ENCODE measurements around the gene PFDN2. TPM values are rescaled to one million over a fixed set of nuclear protein-coding genes. Genes with fewer than 3 reads are reported as not detected.

The PFDN2 gene
- total RNA-seq, 1 experiment from 2014 or later = 85.6 TPM

- DNase-seq (ENCODE audit: low spot score) = no peak
Observed at GRCh38 chr1:161100556-161100955, 17.3 kb downstream of the PFDN2 start.

- DNase-seq (ENCODE audit: low spot score) = no peak
Observed at GRCh38 chr1:161099090-161099802, 18.6 kb downstream of the PFDN2 start.

DNA sequence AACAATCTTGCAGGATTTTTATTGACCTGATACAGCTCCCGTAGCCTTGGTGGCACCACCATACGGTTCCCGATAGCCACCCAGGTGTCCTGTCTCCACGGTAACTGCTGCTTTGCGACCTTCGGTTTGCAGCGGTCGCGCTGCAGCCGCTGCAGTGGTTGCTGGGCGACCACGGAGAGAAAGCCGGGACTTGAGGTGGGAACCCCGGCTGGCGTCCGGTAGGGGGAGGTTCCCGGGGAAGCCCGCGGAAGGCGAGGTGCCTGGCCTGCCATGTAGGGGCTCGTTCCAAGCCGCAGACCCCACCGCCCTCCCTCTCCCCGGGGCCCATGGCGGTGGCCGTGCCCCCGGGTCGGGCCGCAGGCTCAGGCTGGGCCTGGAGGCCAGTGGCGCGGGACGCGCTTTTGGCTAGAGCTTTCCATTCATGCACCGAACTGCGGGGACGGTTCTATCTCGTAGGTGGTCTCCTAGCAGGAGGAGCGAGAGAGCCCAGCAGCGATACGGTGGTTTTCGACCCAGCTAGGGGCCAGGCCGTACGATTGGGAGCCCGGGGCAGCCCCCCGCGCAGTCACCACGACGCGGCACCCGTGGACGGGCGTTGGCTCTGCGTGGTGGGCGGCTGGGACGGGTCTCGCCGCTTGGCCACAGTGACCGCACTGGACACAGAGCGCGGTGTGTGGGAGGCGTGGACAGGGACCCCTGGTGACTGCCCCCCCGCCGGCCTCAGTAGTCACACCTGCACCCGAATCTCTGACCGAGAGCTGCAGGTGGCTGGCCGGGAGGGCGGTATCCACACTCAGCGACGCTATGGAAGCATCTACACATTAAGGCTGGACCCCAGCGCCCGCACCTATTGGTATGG is 19.4 kb downstream of the PFDN2 start, which contains the start of gene KLHDC9:
TSS of gene KLHDC9 (plus strand) at position 152 of the 859 bp plus-strand sequence. CDS start at position 327, 175 bp downstream.
- DNase-seq (ENCODE audit: low spot score) = no peak

DNA sequence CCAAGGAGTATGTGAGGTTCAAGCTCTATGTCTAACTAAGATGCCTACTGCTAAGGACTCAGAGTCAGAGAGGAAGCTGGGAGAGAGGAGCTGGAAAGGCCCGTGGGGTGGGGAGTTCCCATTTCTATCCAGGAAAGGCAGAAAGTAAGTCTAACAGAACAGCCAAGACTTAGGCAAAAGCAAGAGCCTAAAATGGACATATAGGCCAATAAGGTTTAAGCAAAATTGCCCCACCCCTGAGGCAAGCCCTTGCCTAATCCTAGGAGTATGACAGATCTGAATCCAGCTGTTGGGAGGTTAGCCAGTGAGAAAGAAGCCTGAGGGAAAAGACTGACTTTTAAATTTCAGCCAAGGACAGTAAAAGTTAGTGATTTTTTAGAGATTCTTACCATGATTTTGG is 21.3 kb downstream of the PFDN2 start:
- DNase-seq (ENCODE audit: low spot score) = no peak

- DNase-seq (ENCODE audit: low spot score) = no peak
Observed at GRCh38 chr1:161096015-161096414, 21.8 kb downstream of the PFDN2 start.

DNA sequence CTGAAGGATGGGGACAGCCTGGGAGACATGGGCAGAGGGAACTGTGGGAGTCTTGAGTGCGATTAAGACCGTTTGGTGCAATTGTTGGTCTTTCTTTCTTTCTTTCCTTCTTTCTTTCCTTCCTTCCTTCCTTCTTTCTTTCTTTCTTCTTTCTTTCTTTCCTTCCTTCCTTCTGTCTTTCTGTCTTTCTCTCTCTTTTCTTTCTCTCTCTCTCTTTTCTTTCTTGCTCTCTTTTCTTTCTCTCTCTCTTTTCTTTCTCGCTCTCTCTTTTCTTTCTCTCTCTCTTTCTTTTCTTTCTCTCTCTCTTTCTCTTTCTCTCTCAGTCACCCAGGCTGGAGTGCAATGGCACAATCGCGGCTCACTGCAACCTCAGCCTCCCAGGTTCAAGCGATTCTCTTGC is 22.6 kb downstream of the PFDN2 start:
- no peak for DNase-seq (ENCODE audit: low spot score)

GRCh38 chr1:161094481-161094880 is 23.4 kb downstream of the PFDN2 start:
- DNase-seq (ENCODE audit: low spot score) = no peak

DNA sequence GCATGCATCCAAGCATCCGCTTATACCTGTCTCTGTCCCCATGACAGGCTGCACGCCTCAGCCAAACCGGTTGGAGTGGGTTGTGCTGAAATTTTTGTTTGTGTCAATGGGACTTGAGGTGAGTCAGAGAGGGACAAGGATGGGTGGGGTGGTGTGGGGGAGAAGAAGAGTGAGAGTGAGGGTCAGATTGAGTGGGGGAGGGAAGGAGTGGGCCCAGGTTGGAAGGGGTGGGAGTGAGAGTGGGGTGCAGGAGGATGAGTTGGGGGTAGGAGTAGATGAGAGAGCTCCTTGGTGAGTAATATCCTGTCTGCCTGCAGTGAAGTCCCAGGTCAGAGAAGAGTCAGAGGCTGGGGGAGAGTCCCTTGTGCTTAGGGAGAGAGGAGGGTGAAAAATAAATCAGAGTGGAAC is 25.2 kb downstream of the PFDN2 start:
- DNase-seq (ENCODE audit: low spot score) = no peak

DNA sequence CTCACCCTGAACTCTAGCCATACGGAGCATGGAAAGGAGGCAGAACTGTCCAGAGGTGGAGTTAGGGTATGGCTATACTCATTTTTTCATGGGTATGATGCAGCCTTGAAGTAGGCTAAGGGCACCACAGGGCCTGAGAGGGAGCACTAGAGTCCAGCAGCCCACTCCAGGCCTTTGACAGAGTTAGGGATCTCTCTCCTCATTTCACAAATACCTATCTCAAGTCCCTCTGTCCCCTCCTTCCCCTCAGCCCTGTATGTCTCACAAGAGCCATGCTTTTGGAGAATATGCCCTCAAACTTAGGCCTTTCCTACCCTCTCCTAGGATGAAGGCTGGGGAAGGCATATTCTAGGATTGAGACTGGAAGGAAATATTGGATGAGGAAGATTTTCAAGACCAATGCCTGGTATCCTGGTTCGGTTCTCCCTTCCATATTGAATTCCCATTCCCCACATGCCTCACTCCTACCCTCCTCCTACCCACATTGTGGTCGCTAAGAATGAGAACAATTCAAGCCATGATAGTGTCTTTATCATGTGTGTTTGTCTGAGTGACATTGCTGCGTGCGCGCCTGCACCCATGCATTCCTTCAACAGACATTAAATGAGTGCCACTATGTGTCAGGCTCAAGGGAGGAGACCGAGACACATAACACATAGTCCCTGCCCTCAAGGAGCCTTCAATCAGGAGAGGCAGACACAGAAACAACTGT is 25.9 kb downstream of the PFDN2 start:
- DNase-seq (ENCODE audit: low spot score) = no peak

- no peak for DNase-seq (ENCODE audit: low spot score)
Observed at GRCh38 chr1:161091093-161091492, 26.7 kb downstream of the PFDN2 start.

- DNase-seq (ENCODE audit: low spot score) = no peak
Observed at GRCh38 chr1:161090617-161091016, 27.2 kb downstream of the PFDN2 start.

- DNase-seq (ENCODE audit: low spot score) = no peak
Observed at GRCh38 chr1:161089938-161090337, 27.9 kb downstream of the PFDN2 start.

DNA sequence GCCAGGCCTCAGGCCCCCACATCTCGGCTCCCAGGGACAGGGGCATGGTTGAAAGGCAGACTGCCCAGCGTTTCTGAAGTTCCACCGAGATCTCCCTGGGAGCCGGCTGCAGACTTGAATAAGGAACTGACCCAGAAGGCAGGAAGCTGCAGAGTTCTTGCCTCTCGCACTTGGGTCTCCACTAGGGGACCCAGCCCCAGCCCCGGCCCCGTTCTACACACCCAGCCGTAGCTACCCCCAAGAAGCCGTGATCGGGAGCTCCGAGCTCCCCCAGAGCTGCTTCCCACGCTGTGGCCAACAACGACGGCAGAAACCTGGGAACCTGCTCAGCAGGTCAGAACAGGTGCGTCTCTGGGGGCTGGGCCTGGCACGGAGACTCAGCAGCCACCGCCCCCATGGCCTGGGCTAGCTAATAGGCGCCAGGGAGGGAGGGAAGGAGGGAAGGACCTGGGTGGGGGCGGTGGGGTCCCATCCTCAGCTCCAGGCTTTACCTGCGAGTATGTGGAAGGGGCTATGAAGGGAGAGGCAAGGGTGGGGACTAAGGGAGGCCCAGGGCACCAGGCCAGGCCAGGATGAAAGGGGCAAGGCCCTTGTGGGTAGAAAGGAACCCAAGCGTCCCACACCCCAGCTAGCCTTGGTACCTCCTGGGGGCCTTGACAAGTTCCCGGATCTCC is 28.4 kb downstream of the PFDN2 start, which contains the start of gene NECTIN4:
TSS of gene NECTIN4 (minus strand) at position 308 of the 674 bp plus-strand sequence. CDS start at position 46, 262 bp downstream.
- DNase-seq (ENCODE audit: low spot score) = no peak

GRCh38 chr1:161088587-161089110 is 29.2 kb downstream of the PFDN2 start:
- DNase-seq (ENCODE audit: low spot score) = no peak

- no peak for DNase-seq (ENCODE audit: low spot score)
Observed at GRCh38 chr1:161086457-161086856, 31.4 kb downstream of the PFDN2 start.

- no peak for DNase-seq (ENCODE audit: low spot score)
Observed at GRCh38 chr1:161085165-161085564, 32.7 kb downstream of the PFDN2 start.

- DNase-seq (ENCODE audit: low spot score) = no peak
Observed at GRCh38 chr1:161084597-161084988, 33.2 kb downstream of the PFDN2 start.

DNA sequence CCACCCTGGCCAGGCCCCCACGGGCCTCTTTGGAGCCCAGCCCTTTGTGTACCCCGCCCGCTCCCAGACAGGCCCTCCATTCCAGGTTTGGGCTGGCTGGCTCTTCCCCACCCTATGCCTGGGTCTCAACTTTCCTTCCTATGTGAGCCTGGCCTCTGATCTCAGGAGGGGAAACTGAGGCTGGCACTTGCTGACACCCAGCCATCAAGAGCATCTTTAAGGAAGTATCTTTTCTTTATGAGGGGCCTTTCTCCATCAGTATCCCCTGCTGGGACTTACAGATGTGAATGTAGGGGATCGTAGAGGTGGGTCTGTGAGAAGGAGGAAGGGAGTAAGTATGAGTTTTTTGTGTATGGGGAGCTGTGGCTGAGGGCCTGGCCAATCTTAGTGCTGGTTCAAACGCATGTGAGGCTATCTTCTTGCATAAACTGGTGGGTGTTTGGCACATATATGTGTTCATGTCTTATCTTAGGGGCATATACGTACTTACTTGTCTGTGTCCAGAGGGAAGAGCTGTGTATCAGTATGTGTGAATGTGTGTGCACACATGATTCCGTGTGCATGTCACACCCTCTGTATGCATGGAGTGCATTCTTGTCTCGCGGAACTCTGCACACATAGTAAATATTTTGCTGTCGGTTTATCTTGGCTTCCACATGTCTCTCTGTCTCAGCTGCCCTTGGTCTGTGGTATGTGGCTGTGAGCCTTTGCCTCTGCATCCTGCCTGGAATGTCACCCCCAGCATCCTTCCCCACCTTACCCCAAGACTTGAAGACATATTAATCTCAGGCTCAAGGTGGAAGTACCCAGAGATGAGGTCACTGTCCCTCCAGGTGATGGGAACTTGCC is 33.9 kb downstream of the PFDN2 start:
- DNase-seq (ENCODE audit: low spot score) = no peak

DNA sequence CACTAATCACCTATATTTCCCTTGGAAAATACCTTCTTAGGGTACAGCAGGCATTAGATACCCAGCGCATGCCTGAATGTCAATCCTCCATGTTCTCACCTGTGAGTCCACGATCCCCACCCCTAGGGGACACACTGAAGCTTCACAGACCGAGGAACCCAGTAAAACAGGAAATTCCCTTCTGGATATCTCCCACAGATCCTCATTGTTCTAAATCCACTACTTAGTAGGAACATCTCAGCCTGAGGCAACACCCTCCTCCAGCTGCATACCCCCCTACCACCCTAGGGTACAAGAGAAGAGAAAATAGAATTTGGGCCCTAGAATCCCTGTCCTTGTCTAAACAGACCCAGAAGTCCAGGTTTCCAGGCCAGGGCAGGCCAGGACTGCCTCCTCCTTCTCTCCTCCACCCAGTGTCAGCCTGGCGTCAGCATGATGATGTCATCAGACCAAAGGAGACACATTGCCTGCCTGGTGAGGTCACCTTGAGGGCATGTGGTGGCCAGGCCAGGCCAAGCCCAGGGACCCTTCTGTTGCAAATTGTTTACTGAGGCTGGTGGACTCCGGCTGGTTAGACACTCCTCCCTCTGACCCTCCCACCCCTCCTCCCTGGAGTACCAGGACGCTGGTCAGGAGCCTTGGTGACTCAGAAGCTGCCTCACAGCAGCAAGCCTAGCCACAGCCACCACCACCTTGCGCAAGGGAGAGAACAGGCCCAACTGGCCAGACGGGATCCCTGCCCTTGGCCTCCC is 34.7 kb downstream of the PFDN2 start:
- DNase-seq (ENCODE audit: low spot score) = peak; percentile 91

DNA sequence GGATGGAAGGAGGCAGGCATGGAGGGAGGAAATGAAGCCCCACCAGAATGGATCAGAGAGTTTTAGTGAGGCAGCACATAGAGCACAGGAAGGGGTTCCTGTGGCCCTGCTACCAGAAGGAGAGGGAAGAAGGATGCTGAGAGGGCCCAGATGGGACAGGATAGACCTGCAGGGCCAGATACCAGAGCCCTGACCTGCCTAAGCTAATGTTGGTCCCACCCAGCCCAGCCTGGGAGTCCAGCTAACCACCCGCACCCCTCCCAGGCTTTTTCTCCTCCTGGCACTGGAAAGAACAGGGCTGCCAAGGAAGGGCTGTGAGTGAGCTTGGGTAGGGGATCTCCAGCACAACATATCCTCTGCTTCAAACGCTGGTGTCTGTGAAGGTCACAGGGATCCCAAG is 35.4 kb downstream of the PFDN2 start:
- DNase-seq (ENCODE audit: low spot score) = no peak
